ENCODE results near the gene YKT6.

The YKT6 gene

DNA sequence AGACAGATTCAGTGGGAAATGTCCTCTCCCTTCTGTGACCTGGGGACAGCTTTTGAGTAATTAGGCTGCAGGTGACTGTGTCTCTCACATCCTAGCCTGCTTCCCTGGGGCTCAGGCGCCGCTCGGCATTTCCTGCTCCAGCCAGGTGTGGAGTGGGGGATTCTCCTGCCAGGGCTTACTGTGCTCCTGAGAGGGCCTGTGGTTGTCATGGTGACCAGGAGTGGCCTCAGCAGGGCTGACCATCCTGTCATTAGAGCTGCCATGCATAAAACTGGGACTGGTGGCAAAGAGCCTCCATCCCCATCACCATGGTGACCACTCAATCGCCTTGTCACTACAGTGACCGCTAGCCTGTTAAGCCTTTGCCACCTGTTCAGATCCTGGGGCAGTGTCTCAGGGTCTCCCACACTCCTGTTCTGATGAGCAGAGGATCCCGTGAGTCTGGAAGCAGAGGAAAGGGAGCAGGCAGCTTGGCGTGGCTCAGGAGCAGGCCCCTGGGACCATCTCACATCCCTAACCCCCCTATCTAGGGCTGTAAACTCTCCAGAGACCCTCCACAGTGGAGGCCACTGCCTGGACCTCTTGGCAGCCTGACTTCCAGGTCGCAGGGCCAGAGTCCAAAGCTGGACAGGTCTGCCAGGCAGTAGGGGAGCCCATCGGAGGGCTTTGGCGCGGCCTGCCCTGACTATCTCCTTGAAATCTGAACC lies 11.3 kb upstream of the YKT6 start, which contains the start of gene GCK:
Gene GCK (minus strand): TSS at position 154 of the 707 bp plus-strand sequence. CDS start 486 bp downstream, outside the sequence.
- TF ChIP-seq, protein P1, sequence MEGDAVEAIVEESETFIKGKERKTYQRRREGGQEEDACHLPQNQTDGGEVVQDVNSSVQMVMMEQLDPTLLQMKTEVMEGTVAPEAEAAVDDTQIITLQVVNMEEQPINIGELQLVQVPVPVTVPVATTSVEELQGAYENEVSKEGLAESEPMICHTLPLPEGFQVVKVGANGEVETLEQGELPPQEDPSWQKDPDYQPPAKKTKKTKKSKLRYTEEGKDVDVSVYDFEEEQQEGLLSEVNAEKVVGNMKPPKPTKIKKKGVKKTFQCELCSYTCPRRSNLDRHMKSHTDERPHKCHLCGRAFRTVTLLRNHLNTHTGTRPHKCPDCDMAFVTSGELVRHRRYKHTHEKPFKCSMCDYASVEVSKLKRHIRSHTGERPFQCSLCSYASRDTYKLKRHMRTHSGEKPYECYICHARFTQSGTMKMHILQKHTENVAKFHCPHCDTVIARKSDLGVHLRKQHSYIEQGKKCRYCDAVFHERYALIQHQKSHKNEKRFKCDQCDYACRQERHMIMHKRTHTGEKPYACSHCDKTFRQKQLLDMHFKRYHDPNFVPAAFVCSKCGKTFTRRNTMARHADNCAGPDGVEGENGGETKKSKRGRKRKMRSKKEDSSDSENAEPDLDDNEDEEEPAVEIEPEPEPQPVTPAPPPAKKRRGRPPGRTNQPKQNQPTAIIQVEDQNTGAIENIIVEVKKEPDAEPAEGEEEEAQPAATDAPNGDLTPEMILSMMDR (IDR thresholded peaks at IDR 0.05; ENCODE audit: low read depth, low read length), result no peak
- H3K4me3 ChIP-seq (ENCODE audit: low read depth, low read length), result no peak within 1 kb of the TSS

DNA sequence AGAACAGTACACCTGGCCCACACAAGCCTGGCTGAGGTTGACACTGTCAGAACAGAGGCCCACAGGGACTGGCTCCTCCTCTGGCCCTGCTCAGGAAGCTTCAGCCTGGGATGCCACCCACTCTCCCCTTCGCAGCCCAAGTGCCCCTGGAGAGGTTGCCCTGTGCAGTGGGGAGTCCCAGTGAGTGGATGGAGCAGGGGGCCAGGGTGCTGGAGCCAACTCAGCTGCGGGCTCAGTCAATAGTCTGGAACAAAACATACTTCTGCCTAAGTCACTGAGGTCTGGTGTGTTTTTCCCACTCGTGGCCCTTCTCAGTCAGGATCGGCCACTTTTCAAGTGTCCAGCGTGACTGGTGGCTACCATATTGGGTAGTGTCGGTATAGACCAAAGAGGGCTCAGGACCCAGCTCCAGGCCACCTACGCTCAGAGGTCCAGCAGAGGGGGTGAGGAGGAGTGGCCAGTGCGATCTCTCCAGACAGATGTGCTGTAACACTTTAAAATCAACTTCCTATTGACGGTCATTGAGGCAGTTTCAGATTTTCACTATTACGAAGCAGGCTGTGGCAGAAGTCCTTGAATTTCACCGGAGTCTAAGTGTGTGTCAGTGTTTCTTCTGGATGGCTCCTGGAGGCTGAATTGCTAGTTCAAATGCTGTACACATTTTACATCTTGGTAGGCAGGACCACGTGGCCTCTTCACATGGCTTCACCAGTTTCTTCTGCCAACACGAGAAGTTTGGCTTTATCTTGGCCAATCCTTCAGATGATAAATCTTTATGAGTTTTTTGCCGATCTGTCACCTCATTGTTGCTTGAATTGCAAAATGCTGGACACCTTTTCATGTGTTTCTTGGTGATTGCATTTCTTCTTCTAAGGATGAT lies 10.5 kb upstream of the YKT6 start:
- H3K4me3 ChIP-seq (ENCODE audit: low read depth, low read length), result no peak overlapping the region
- TF ChIP-seq, protein P1 (IDR thresholded peaks at IDR 0.05; ENCODE audit: low read depth, low read length), result no peak

- TF ChIP-seq, protein P1 (IDR thresholded peaks at IDR 0.05; ENCODE audit: low read depth, low read length), result no peak
- H3K4me3 ChIP-seq (ENCODE audit: low read depth, low read length), result no peak overlapping the region
Observed at GRCh38 chr7:44191171-44191570, 9.6 kb upstream of the YKT6 start.

GRCh38 chr7:44193011-44193802 lies 7.6 kb upstream of the YKT6 start:
- no peak overlapping the region for H3K4me3 ChIP-seq (ENCODE audit: low read depth, low read length)
- TF ChIP-seq, protein P1 (IDR thresholded peaks at IDR 0.05; ENCODE audit: low read depth, low read length), result no peak

DNA sequence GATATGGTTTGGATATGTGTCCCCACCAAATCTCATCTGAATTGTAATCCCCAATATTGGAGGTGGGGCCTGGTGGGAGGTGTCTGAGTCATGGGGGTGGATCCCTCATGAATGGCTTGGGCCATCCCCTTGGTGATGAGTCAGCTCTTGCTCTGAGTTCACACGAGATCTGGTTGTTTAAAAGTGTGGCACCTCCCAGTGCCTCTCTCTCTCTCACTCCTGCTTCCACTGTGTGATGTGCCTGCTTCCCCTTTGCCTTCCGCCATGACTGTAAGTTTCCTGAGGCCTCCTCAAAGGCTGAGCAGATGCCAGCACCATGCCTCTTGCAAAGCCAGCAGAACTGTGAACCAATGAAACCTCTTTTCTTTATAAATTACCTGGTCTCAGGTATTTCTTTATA lies 6.7 kb upstream of the YKT6 start:
- no peak overlapping the region for H3K4me3 ChIP-seq (ENCODE audit: low read depth, low read length)
- TF ChIP-seq, protein P1 (IDR thresholded peaks at IDR 0.05; ENCODE audit: low read depth, low read length), result no peak

DNA sequence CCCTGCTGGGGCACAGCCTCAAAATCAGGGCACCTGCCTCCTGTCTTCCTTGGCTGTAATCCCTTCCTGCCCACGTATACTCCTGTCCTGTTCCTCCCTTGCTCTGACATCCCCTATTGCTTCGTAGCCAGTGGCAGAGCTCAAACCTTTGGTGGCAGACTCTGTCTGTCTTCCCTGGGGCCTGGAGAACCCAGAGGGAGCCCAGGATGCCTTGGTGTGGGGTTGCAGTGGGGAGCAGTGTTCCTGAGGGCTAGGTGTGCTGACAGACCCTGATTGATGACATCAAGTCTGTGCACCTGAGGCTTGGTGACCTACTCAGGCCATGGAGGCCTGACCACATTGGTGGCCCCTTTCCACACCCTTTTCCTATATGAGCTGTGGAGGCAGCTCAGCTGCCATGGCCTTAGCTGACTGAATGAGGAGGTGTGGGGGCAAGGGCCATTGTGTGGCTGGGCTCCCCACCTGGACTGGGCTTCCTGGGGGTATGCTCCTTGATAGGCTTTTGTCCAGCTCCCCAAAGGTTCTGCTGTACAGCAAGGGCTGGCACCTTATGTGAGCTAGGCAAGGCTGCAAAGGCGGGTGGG lies 6.1 kb upstream of the YKT6 start:
- TF ChIP-seq, protein P1 (IDR thresholded peaks at IDR 0.05; ENCODE audit: low read depth, low read length), result no peak
- no peak overlapping the region for H3K4me3 ChIP-seq (ENCODE audit: low read depth, low read length)
